ENCODE data around the gene SYNPO2L. TPM values are rescaled to one million over a fixed set of nuclear protein-coding genes. Genes with fewer than 3 reads are reported as not detected.
"Not testable (repeated sequence)": the region's sequence is repeated elsewhere in the genome, so short reads cannot be mapped to it uniquely, and the experiment has no call there.

SYNPO2L gene
- total and polyA plus RNA-seq, 2 donors = 0.06 to 0.79 TPM

GRCh38 chr10:73663621-73664020 is 7.8 kb upstream of the SYNPO2L start:
- DNase-seq (ENCODE audit: extremely low spot score); H3K36me3 ChIP-seq (ENCODE audit: insufficient read depth); H3K4me3 ChIP-seq (ENCODE audit: low read depth, low read length); H3K4me1 ChIP-seq (ENCODE audit: insufficient read depth); H3K27ac ChIP-seq (ENCODE audit: low read depth): not testable (repeated sequence)
- WGBS = 78% methylated on average over 10 of the region's 10 CpGs

- DNase-seq (ENCODE audit: extremely low spot score) = not testable (repeated sequence)
- 81% methylated on average over 7 of the region's 7 CpGs for WGBS
Measured at GRCh38 chr10:73662705-73663104, 6.9 kb upstream of the SYNPO2L start.

GRCh38 chr10:73655257-73655989 is 406 bp downstream of the SYNPO2L start:
- H3K4me3 ChIP-seq (ENCODE audit: low read depth, low read length) = no peak overlapping the region

More at GRCh38 chr10:73662705-73663104, 6.9 kb upstream of the SYNPO2L start:
- not testable (repeated sequence) for H3K27ac ChIP-seq (ENCODE audit: low read depth); H3K4me3 ChIP-seq (ENCODE audit: low read depth, low read length); H3K4me1 ChIP-seq (ENCODE audit: insufficient read depth); H3K36me3 ChIP-seq (ENCODE audit: insufficient read depth)

GRCh38 chr10:73653701-73654100 is 2.1 kb downstream of the SYNPO2L start:
- H3K4me1 ChIP-seq (ENCODE audit: insufficient read depth) = no peaks in the 10 kb centered on the region
- H3K4me3 ChIP-seq (ENCODE audit: low read depth, low read length) = no peak overlapping the region
- 82% methylated on average over 3 of the region's 3 CpGs for WGBS
- DNase-seq (ENCODE audit: extremely low spot score) = no peak
- no peaks in the 10 kb centered on the region for H3K36me3 ChIP-seq (ENCODE audit: insufficient read depth)
- no peak overlapping the region for H3K27ac ChIP-seq (ENCODE audit: low read depth)

More at GRCh38 chr10:73655257-73655989, 406 bp downstream of the SYNPO2L start:
- no peak for DNase-seq (ENCODE audit: extremely low spot score)
- H3K4me1 ChIP-seq (ENCODE audit: insufficient read depth) = no peaks in the 10 kb centered on the region
- no peak overlapping the region for H3K27ac ChIP-seq (ENCODE audit: low read depth)
- 80% methylated on average over 12 of the region's 12 CpGs for WGBS
- no peaks in the 10 kb centered on the region for H3K36me3 ChIP-seq (ENCODE audit: insufficient read depth)

- WGBS = 91% methylated on average over 11 of the region's 11 CpGs
- DNase-seq (ENCODE audit: extremely low spot score) = no peak
- no peaks in the 10 kb centered on the region for H3K36me3 ChIP-seq (ENCODE audit: insufficient read depth)
- H3K4me1 ChIP-seq (ENCODE audit: insufficient read depth) = no peaks in the 10 kb centered on the region
- H3K27ac ChIP-seq (ENCODE audit: low read depth) = no peak overlapping the region
- H3K4me3 ChIP-seq (ENCODE audit: low read depth, low read length) = no peak overlapping the region
Measured at GRCh38 chr10:73653195-73653594, 2.6 kb downstream of the SYNPO2L start.

- WGBS = 65% methylated on average over 5 of the region's 5 CpGs
- H3K4me3 ChIP-seq (ENCODE audit: low read depth, low read length) = no peak overlapping the region
- H3K4me1 ChIP-seq (ENCODE audit: insufficient read depth) = no peaks in the 10 kb centered on the region
- H3K27ac ChIP-seq (ENCODE audit: low read depth) = no peak overlapping the region
- DNase-seq (ENCODE audit: extremely low spot score) = no peak
- no peaks in the 10 kb centered on the region for H3K36me3 ChIP-seq (ENCODE audit: insufficient read depth)
Measured at GRCh38 chr10:73650537-73651331, 5.1 kb downstream of the SYNPO2L start.

GRCh38 chr10:73649876-73650536 is 5.8 kb downstream of the SYNPO2L start:
- WGBS = 96% methylated on average over 6 of the region's 6 CpGs
- Histone ChIP-seq H3K36me3 (ENCODE audit: insufficient read depth) (no peaks in the 10 kb centered on the region), H3K4me1 (ENCODE audit: insufficient read depth) (no peaks in the 10 kb centered on the region), H3K4me3 (ENCODE audit: low read depth, low read length) (no peak overlapping the region), H3K27ac (ENCODE audit: low read depth) (no peak overlapping the region)
- no peak for DNase-seq (ENCODE audit: extremely low spot score)

- DNase-seq (ENCODE audit: extremely low spot score) = no peak
- Histone ChIP-seq H3K4me3 (ENCODE audit: low read depth, low read length) (no peak overlapping the region), H3K36me3 (ENCODE audit: insufficient read depth) (no peaks in the 10 kb centered on the region), H3K4me1 (ENCODE audit: insufficient read depth) (no peaks in the 10 kb centered on the region), H3K27ac (ENCODE audit: low read depth) (no peak overlapping the region)
- WGBS = 71% methylated on average over 4 of the region's 4 CpGs
Measured at GRCh38 chr10:73648975-73649829, 6.6 kb downstream of the SYNPO2L start.

GRCh38 chr10:73647875-73648651 is 7.8 kb downstream of the SYNPO2L start:
- WGBS = 22% methylated on average over 35 of the region's 35 CpGs
- Histone ChIP-seq H3K4me1 (ENCODE audit: insufficient read depth) (no peaks in the 10 kb centered on the region), H3K36me3 (ENCODE audit: insufficient read depth) (no peaks in the 10 kb centered on the region), H3K27ac (ENCODE audit: low read depth) (no peak overlapping the region), H3K4me3 (ENCODE audit: low read depth, low read length) (peak overlapping the region; percentile 69)
- no peak for DNase-seq (ENCODE audit: extremely low spot score)

GRCh38 chr10:73647211-73647874 is 8.5 kb downstream of the SYNPO2L start:
- H3K27ac ChIP-seq (ENCODE audit: low read depth) = no peak overlapping the region
- no peaks in the 10 kb centered on the region for H3K4me1 ChIP-seq (ENCODE audit: insufficient read depth)
- peak overlapping the region; percentile 69 for H3K4me3 ChIP-seq (ENCODE audit: low read depth, low read length)
- no peaks in the 10 kb centered on the region for H3K36me3 ChIP-seq (ENCODE audit: insufficient read depth)
- DNase-seq (ENCODE audit: extremely low spot score) = peak; percentile 45
- WGBS = 9% methylated on average over 32 of the region's 32 CpGs

GRCh38 chr10:73646598-73647041 is 9.2 kb downstream of the SYNPO2L start:
- no peaks in the 10 kb centered on the region for H3K4me1 ChIP-seq (ENCODE audit: insufficient read depth)
- WGBS = 88% methylated on average over 9 of the region's 9 CpGs
- H3K4me3 ChIP-seq (ENCODE audit: low read depth, low read length) = no peak overlapping the region

GRCh38 chr10:73645251-73645650 is 10.6 kb downstream of the SYNPO2L start:
- no peak overlapping the region for H3K4me3 ChIP-seq (ENCODE audit: low read depth, low read length)
- no peaks in the 10 kb centered on the region for H3K36me3 ChIP-seq (ENCODE audit: insufficient read depth)
- WGBS = 80% methylated on average over 3 of the region's 3 CpGs
- no peaks in the 10 kb centered on the region for H3K4me1 ChIP-seq (ENCODE audit: insufficient read depth)
- DNase-seq (ENCODE audit: extremely low spot score) = no peak
- H3K27ac ChIP-seq (ENCODE audit: low read depth) = no peak overlapping the region

More at GRCh38 chr10:73646598-73647041, 9.2 kb downstream of the SYNPO2L start:
- no peak overlapping the region for H3K27ac ChIP-seq (ENCODE audit: low read depth)
- DNase-seq (ENCODE audit: extremely low spot score) = no peak
- H3K36me3 ChIP-seq (ENCODE audit: insufficient read depth) = no peaks in the 10 kb centered on the region

All from urinary bladder (tissue), 4 donors.